Adipose tissue (tissue), 3 donors: ENCODE data around the gene ZNF563. TPM values are rescaled to one million over a fixed set of nuclear protein-coding genes. Genes with fewer than 3 reads are reported as not detected.
"Not testable (repeated sequence)": the region's sequence is repeated elsewhere in the genome, so short reads cannot be mapped to it uniquely, and the experiment has no call there.

Source experiments
- H3K27ac ChIP-seq: one replicate; pipeline ENCODE4 v1.5.1; 2013; ENCODE audit warnings: low read depth, low read length
- WGBS, 3 donors: extraction: QIAGEN DNeasy Blood & Tissue Kit; methylation state at CpG; one replicate each; pipeline ENCODE4 v1.1.7; 2013; 5-methylcytosine and 5-hydroxymethylcytosine counted together
- polyA plus RNA-seq, 3 donors: library from polyadenylated mRNA; stranded (reverse); fragments of 200-250 nt; gene quantifications; one replicate each; pipeline ENCODE4 v1.2.3, GENCODE V29; 2013
- donor health status: healthy with polysubstance abuse.
- donor health status: Bipolar disorder and iron deficiency.
- donor health status: healthy.

ZNF563 gene
- polyA plus RNA-seq, 3 donors = 0.67 to 1.2 (median 1.1) TPM

GRCh38 chr19:12314553-12314952 lies 18.9 kb downstream of the ZNF563 start:
- H3K27ac ChIP-seq = no peak overlapping the region
- WGBS, 3 donors = 37 to 82% (median 78%) methylated on average over 7 of the region's 7 CpGs

- H3K27ac ChIP-seq = not testable (repeated sequence)
- WGBS, 3 donors = 95 to 97% (median 97%) methylated on average over 12 of the region's 12 CpGs
Measured at GRCh38 chr19:12308891-12309290, 24.5 kb downstream of the ZNF563 start.

- 24 to 53% (median 47%) methylated on average over 11 of the region's 11 CpGs for WGBS, 3 donors
- no peak overlapping the region for H3K27ac ChIP-seq
Measured at GRCh38 chr19:12295191-12295590, 38.2 kb downstream of the ZNF563 start.

- H3K27ac ChIP-seq = peak within 1 kb of the TSS; percentile 65
- WGBS, 3 donors = 0% methylated on average over 62 to 66 of the region's 66 CpGs
Measured at GRCh38 chr19:12294249-12295158, 38.9 kb downstream of the ZNF563 start, which contains the start of gene ZNF44. ZNF44 (minus strand) TSS chr19:12294883; CDS start chr19:12294694, 189 bp downstream.

GRCh38 chr19:12293777-12294248 lies 39.6 kb downstream of the ZNF563 start:
- no peak overlapping the region for H3K27ac ChIP-seq
- 0% methylated on average over 18 of the region's 18 CpGs for WGBS, 3 donors

GRCh38 chr19:12289790-12290065 lies 43.7 kb downstream of the ZNF563 start:
- H3K27ac ChIP-seq = no peak overlapping the region
- WGBS, 3 donors = 98% methylated on average over 7 of the region's 7 CpGs

- no peak overlapping the region for H3K27ac ChIP-seq
Measured at GRCh38 chr19:12287958-12288500, 45.4 kb downstream of the ZNF563 start.

GRCh38 chr19:12284631-12285030 lies 48.8 kb downstream of the ZNF563 start:
- no peak overlapping the region for H3K27ac ChIP-seq
- WGBS, 3 donors = 96 to 97% (median 97%) methylated on average over 18 of the region's 18 CpGs

More at GRCh38 chr19:12287958-12288500, 45.4 kb downstream of the ZNF563 start:
- WGBS, 3 donors = 52 to 77% (median 74%) methylated on average over 1 of the region's 1 CpG

- WGBS, 3 donors = 95 to 99% (median 97%) methylated on average over 14 of the region's 14 CpGs
Measured at GRCh38 chr19:12284226-12284625, 49.2 kb downstream of the ZNF563 start.

GRCh38 chr19:12278713-12279112 lies 54.7 kb downstream of the ZNF563 start:
- H3K27ac ChIP-seq = no peak overlapping the region
- 67 to 79% (median 69%) methylated on average over 2 of the region's 2 CpGs for WGBS, 3 donors

More at GRCh38 chr19:12284226-12284625, 49.2 kb downstream of the ZNF563 start:
- no peak overlapping the region for H3K27ac ChIP-seq

- no peak overlapping the region for H3K27ac ChIP-seq
- WGBS, 3 donors = 97 to 98% (median 97%) methylated on average over 11 of the region's 11 CpGs
Measured at GRCh38 chr19:12272980-12273901, 60.2 kb downstream of the ZNF563 start.

- WGBS, 3 donors = 97 to 99% (median 97%) methylated on average over 5 of the region's 5 CpGs
- H3K27ac ChIP-seq = no peak overlapping the region
Measured at GRCh38 chr19:12272386-12272785, 61.0 kb downstream of the ZNF563 start.

- no peak overlapping the region for H3K27ac ChIP-seq
- WGBS, 3 donors = 97 to 98% (median 98%) methylated on average over 2 of the region's 2 CpGs
Measured at GRCh38 chr19:12270854-12271253, 62.6 kb downstream of the ZNF563 start.

Other genes with a start within 250 kb of the ZNF563 start
- gene ZNF20, start 193.3 kb downstream of the ZNF563 start, polyA plus RNA-seq = 1 to 10 TPM; 1.1 to 1.7 (median 1.3) TPM
- gene ZNF625, start 176.9 kb downstream of the ZNF563 start, polyA plus RNA-seq = 1 to 10 TPM in 1 of 3 donors, under 1 TPM in 2; 0.62 to 3.8 (median 0.72) TPM
- gene ZNF136, start 170.5 kb downstream of the ZNF563 start, polyA plus RNA-seq = 1 to 10 TPM; 1.9 to 3.4 (median 2.8) TPM
- 1 to 10 TPM; 3.3 to 4.4 (median 3.9) TPM for gene ZNF44, start 38.8 kb downstream of the ZNF563 start, polyA plus RNA-seq
- gene ZNF442, start 32.0 kb upstream of the ZNF563 start, polyA plus RNA-seq = 1 to 10 TPM in 2 of 3 donors, under 1 TPM in 1; 0.67 to 1.3 (median 1.0) TPM
- 1 to 10 TPM; 1.4 to 3.6 (median 2.5) TPM for gene ZNF799, start 67.6 kb upstream of the ZNF563 start, polyA plus RNA-seq
- 1 to 10 TPM in 1 of 3 donors, under 1 TPM in 2; 0.67 to 1.2 (median 0.76) TPM for gene ZNF443, start 107.4 kb upstream of the ZNF563 start, polyA plus RNA-seq
- gene ZNF709, start 151.2 kb upstream of the ZNF563 start, polyA plus RNA-seq = under 1 TPM; 0.34 to 0.79 (median 0.49) TPM
- gene ZNF564, start 217.8 kb upstream of the ZNF563 start, polyA plus RNA-seq = 1 to 10 TPM; 1.7 to 4.3 (median 3.2) TPM